Spleen (tissue), 11 donors: Measurements from ENCODE around the gene TPM1. TPM values are rescaled to one million over a fixed set of nuclear protein-coding genes. Genes with fewer than 3 reads are reported as not detected.

Source experiments
- DNase-seq: peaks from one replicate; pipeline ENCODE4 v3.0.0-alpha.2; 2020
- H3K27ac ChIP-seq, 8 donors: fragments of 200-600 bp; sonication (generic) in 7 of 8; 1 replicate in 4 of 8; 2 replicates in 4 of 8; pipeline versions ENCODE4 v1.5.0 to v1.8.0; 2016 to 2021; ENCODE audit warnings: inconsistent platforms in 4 of 8, mild to moderate bottlenecking in 4 of 8, moderate library complexity in 1 of 8
- H3K27me3 ChIP-seq, 7 donors: fragments of 200-600 bp; sonication (generic) in 6 of 7; replicated peaks in 1 of 7; 1 replicate in 4 of 7; 2 replicates in 3 of 7; pipeline versions ENCODE4 v1.5.0 to v1.8.0; 2016 to 2021; ENCODE audit warnings: inconsistent platforms in 3 of 7, mild to moderate bottlenecking in 1 of 7
- H3K36me3 ChIP-seq, 6 donors: fragments of 200-600 bp; sonication (generic) in 5 of 6; 1 replicate in 4 of 6; 2 replicates in 2 of 6; pipeline versions ENCODE4 v1.5.0 to v1.8.0; 2016 to 2021; ENCODE audit warnings: inconsistent platforms in 2 of 6
- H3K4me1 ChIP-seq, 6 donors: fragments of 200-600 bp; sonication (generic) in 5 of 6; 1 replicate in 3 of 6; 2 replicates in 3 of 6; pipeline versions ENCODE4 v1.5.0 to v1.8.0; 2016 to 2021; ENCODE audit warnings: inconsistent platforms in 3 of 6
- H3K4me3 ChIP-seq, 8 donors: fragments of 200-600 bp; sonication (generic) in 7 of 8; 1 replicate in 4 of 8; 2 replicates in 4 of 8; pipeline versions ENCODE4 v1.5.0 to v1.8.0; 2016 to 2021; ENCODE audit warnings: inconsistent platforms in 4 of 8, mild to moderate bottlenecking in 4 of 8, moderate library complexity in 2 of 8
- H3K9me3 ChIP-seq, 8 donors: fragments of 200-600 bp; sonication (generic) in 7 of 8; 1 replicate in 4 of 8; 2 replicates in 4 of 8; pipeline versions ENCODE4 v1.5.0 to v1.8.0; 2016 to 2021; ENCODE audit warnings: inconsistent platforms in 4 of 8
- POLR2A ChIP-seq, 3 donors: fragments of 450-650 bp; IDR thresholded peaks; one replicate each; pipeline ENCODE4 v1.5.1; 2017; ENCODE audit warnings: antibody characterized with exemption in 3 of 3, mild to moderate bottlenecking in 1 of 3
- POLR2AphosphoS5 ChIP-seq, 3 donors: sonication (generic); formaldehyde crosslinking; IDR thresholded peaks; one replicate each; pipeline ENCODE4 v1.5.1; 2017; ENCODE audit warnings: antibody characterized with exemption in 3 of 3
- WGBS, 5 donors: extraction: QIAGEN DNeasy Blood & Tissue Kit in 3 of 5; methylation state at CpG; one replicate each; pipeline versions ENCODE4 v1.1.5 to v1.1.7; 2013 to 2018; 5-methylcytosine and 5-hydroxymethylcytosine counted together
- intact Hi-C: fragments of 100-400 bp; cut with DNase I; formaldehyde crosslinking; loops from one replicate; pipeline ENCODE4 v1.15.0; 2023; ENCODE audit warnings: low total_unique reads
- polyA plus RNA-seq, 3 donors: library from polyadenylated mRNA; stranded (reverse); fragments of 200-250 nt; gene quantifications; one replicate each; pipeline ENCODE4 v1.2.1, GENCODE V29; 2013
- total RNA-seq, 7 donors: library from RNA; depleted of rRNA in 3 of 7; stranded (reverse); fragments of >200 nt in 3 of 7; fragmentation: NEBNext Ultra II Directional in 4 of 7; extraction: Animal tissue kit (Norgen Biotek cat#: 25700) in 4 of 7; gene quantifications; one replicate each; pipeline versions ENCODE4 v1.1.0 to v1.2.1, GENCODE V29; 2016 to 2021
- TF ChIP-seq, protein P1 (sequence below), 11 experiments: fragments of 200-600 bp in 7 of 11; fragments of 450-650 bp in 4 of 11; sonication (generic) in 4 of 11; IDR thresholded peaks in 8 of 11; conservative IDR thresholded peaks in 3 of 11; 1 replicate in 7 of 11; 2 replicates in 4 of 11; pipeline versions ENCODE4 v1.4.0 to v1.8.0; 2016 to 2021; ENCODE audit warnings: antibody characterized with exemption in 11 of 11, inconsistent platforms in 4 of 11, mild to moderate bottlenecking in 1 of 11
- donor health status: healthy with polysubstance abuse.
- donor health status: DM: no; HTN: no; CAD: no; lungs with moderate emphysema.
- donor health status: DM: no; HTN: no; CAD: no.
- donor health status: Bipolar disorder and iron deficiency.
- donor health status: healthy.
- donor health status: DM: no; HTN: no; CAD: no.
- donor health status: DM: yes; HTN: yes; CAD: no.

The TPM1 gene
- total and polyA plus RNA-seq, 10 donors, result 70.6 to 317 (median 123) TPM

DNA sequence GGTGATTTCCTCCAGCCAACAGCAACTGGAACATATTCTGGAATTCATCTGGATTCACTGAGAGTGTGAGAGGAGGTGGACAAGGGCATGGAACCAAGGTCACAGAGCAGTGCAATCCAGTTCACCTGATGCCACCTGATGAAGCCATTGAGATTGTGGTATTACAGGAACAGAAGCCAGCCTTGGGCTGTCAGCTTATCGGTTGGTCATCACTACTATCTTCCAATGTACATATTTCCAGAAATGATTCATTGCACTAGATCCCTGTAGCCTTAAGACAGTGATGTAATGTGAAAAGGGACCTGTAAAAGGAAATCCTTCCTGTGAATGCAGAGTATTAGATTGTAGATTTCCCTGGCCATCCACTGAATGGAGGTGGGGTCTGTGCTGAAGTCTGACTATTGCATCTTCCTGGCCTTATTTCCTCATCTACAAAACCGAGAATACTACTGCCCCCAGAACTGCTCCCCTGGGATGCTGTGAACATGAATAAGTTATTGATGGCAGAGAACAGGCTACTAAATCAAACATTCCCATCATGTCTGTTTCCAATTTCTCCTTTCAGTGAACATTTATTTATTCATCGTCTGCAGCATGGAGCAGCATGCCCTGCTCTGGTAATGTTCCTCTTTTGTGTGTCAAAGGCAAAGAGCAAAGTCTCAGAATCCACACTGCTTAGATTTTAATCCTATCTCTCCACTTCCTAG lies 47.4 kb upstream of the TPM1 start:
- H3K9me3 ChIP-seq, result no peaks in the 10 kb centered on the region
- H3K4me3 ChIP-seq, result no peak overlapping the region
- H3K27ac ChIP-seq, result no peak overlapping the region
- 73 to 83% (median 80%) methylated on average over 3 of the region's 3 CpGs for WGBS, 5 donors
- no peaks in the 10 kb centered on the region for H3K36me3 ChIP-seq
- no peak for DNase-seq
- TF ChIP-seq POLR2A (IDR thresholded peaks at IDR 0.05) (no peak), POLR2AphosphoS5 (IDR thresholded peaks at IDR 0.05) (no peak)
- TF ChIP-seq, protein P1, sequence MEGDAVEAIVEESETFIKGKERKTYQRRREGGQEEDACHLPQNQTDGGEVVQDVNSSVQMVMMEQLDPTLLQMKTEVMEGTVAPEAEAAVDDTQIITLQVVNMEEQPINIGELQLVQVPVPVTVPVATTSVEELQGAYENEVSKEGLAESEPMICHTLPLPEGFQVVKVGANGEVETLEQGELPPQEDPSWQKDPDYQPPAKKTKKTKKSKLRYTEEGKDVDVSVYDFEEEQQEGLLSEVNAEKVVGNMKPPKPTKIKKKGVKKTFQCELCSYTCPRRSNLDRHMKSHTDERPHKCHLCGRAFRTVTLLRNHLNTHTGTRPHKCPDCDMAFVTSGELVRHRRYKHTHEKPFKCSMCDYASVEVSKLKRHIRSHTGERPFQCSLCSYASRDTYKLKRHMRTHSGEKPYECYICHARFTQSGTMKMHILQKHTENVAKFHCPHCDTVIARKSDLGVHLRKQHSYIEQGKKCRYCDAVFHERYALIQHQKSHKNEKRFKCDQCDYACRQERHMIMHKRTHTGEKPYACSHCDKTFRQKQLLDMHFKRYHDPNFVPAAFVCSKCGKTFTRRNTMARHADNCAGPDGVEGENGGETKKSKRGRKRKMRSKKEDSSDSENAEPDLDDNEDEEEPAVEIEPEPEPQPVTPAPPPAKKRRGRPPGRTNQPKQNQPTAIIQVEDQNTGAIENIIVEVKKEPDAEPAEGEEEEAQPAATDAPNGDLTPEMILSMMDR (IDR thresholded peaks at IDR 0.05 in 8 of 11, conservative IDR thresholded peaks at IDR 0.05 in 3 of 11), result no peak
- H3K4me1 ChIP-seq, result no peaks in the 10 kb centered on the region
- H3K27me3 ChIP-seq, result peaks cover 0 to 4% (median 0%) of the 10 kb centered on the region in 7 donors
- intact Hi-C loops, result no loop called here

DNA sequence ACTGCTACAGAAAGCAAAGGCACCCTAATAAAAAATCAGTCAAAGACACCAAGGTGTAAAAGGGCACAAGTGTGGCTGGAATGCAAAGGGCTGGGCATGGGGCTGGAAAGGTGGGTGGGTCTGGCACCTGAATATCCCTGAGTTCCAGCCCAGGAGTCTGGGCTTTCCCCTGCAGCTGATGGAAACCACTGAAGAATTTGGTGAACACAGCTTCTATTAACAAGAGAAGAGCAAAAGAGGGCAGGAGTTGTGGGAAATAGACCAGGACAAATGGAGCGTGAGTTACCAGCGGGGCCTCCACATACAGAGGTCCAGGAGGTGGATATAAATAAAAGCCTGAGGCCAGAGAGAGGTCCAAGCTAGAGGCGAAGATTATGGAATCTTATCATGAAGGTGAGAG lies 45.1 kb upstream of the TPM1 start:
- Histone ChIP-seq H3K27me3 (peaks cover 0 to 7% (median 0%) of the 10 kb centered on the region in 7 donors), H3K4me3 (no peak overlapping the region), H3K4me1 (no peaks in the 10 kb centered on the region), H3K36me3 (no peaks in the 10 kb centered on the region), H3K27ac (no peak overlapping the region), H3K9me3 (no peaks in the 10 kb centered on the region)
- no peak for TF ChIP-seq POLR2AphosphoS5 (IDR thresholded peaks at IDR 0.05)
- TF ChIP-seq POLR2A (IDR thresholded peaks at IDR 0.05), result no peak
- TF ChIP-seq, protein P1 (IDR thresholded peaks at IDR 0.05 in 8 of 11, conservative IDR thresholded peaks at IDR 0.05 in 3 of 11), result no peak
- intact Hi-C loops, result no loop called here
- no peak for DNase-seq
- 90 to 98% (median 94%) methylated on average over 3 of the region's 3 CpGs for WGBS, 5 donors

DNA sequence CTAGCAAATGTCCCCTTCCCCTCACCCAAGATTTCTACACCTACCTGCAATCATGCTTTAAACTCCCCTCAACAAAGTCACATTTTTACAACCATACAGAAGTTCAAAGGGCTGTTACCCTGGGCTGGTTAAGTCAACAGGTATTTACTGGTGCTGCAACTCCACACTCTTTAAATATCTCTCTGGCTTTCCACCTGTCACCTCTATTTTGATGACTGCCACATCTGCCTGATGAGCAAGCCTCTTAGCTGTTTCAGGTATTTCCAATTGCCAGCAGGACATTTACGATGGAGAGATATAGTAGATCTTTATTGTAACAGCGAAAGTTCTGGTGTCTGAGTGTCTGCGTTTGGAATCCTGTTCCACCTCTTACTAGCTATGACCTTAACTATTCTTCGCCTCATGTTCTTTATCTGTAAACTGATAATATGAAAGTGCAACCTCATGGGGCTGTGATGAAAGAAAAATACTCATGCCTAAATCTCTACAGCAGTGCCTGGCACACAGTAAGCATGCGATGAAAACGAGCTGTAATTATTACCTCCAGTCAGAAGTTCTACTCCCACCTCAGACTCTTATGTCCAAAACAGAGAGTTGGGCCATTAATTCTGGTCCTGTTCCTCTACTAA lies 44.2 kb upstream of the TPM1 start:
- no peak overlapping the region for H3K27ac ChIP-seq
- no peak overlapping the region for H3K4me3 ChIP-seq
- 85 to 98% (median 93%) methylated on average over 6 of the region's 6 CpGs for WGBS, 5 donors
- no peak for DNase-seq
- TF ChIP-seq POLR2A (IDR thresholded peaks at IDR 0.05) (no peak), POLR2AphosphoS5 (IDR thresholded peaks at IDR 0.05) (no peak)
- TF ChIP-seq, protein P1 (IDR thresholded peaks at IDR 0.05 in 8 of 11, conservative IDR thresholded peaks at IDR 0.05 in 3 of 11), result no peak
- H3K4me1 ChIP-seq, result no peaks in the 10 kb centered on the region
- H3K9me3 ChIP-seq, result no peaks in the 10 kb centered on the region
- intact Hi-C loops, result no loop called here
- no peaks in the 10 kb centered on the region for H3K36me3 ChIP-seq
- peaks cover 0 to 7% (median 0%) of the 10 kb centered on the region in 7 donors for H3K27me3 ChIP-seq

DNA sequence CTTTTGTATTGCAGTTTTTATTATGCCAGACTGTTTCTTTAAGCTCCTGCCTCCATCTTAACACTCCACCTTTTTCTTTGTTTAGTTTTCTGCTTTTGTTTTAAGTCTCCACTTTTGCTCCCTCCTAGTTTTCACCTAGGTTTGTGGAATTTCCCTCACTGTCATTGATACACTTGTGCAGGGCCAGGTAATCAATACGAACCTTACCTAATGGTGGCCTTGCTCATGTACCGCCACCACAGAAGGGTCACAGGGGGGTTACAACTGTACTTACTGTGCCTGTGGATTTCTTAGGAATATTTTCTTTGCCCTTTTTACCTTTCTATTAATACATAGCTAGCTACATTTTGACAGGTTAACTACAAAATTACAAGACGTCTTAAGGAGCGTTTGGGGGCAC lies 43.4 kb upstream of the TPM1 start:
- intact Hi-C loops, result no loop called here
- no peak overlapping the region for H3K4me3 ChIP-seq
- peaks cover 0 to 7% (median 0%) of the 10 kb centered on the region in 7 donors for H3K27me3 ChIP-seq
- TF ChIP-seq, protein P1 (IDR thresholded peaks at IDR 0.05 in 8 of 11, conservative IDR thresholded peaks at IDR 0.05 in 3 of 11), result no peak
- TF ChIP-seq POLR2AphosphoS5 (IDR thresholded peaks at IDR 0.05), result no peak
- TF ChIP-seq POLR2A (IDR thresholded peaks at IDR 0.05), result no peak
- no peak for DNase-seq
- H3K36me3 ChIP-seq, result no peaks in the 10 kb centered on the region
- H3K9me3 ChIP-seq, result no peaks in the 10 kb centered on the region
- H3K27ac ChIP-seq, result no peak overlapping the region
- H3K4me1 ChIP-seq, result no peaks in the 10 kb centered on the region
- WGBS, 5 donors, result 93 to 97% (median 96%) methylated on average over 4 of the region's 4 CpGs
